ENCODE results near the gene PLXNA2. TPM values are rescaled to one million over a fixed set of nuclear protein-coding genes. Genes with fewer than 3 reads are reported as not detected.

PLXNA2 gene
- total and polyA plus RNA-seq, 2 donors (not counting 3 experiments of a cell fraction or from before 2014, with no cell fraction given), result 42.6 to 229 TPM

GRCh38 chr1:208051651-208052050, 192.5 kb downstream of the PLXNA2 start:
- BruUV-seq (replicated peaks), result no TSS peak
- Histone ChIP-seq H3K79me2 (ENCODE audit: control insufficient read depth, insufficient read depth, low read length) (no peaks in the 10 kb centered on the region), H3K9me1 (replicated peaks; ENCODE audit: control insufficient read depth, extremely low read depth, insufficient read depth, low read length) (no peaks in the 10 kb centered on the region), H3K4me1 (ENCODE audit: control insufficient read depth, extremely low read depth, insufficient read depth, low read length) (no peaks in the 10 kb centered on the region), H4K20me1 (replicated peaks; ENCODE audit: control insufficient read depth, extremely low read depth, insufficient read depth, low read length) (no peaks in the 10 kb centered on the region), H3K4me3 (replicated peaks in 1 of 3; ENCODE audit: insufficient read depth in 1 of 3, low read depth in 1 of 3, low read length in 3 of 3) (no peak overlapping the region), H2AFZ (ENCODE audit: low read depth, low read length) (no peak overlapping the region), H3K4me2 (ENCODE audit: insufficient read depth, low read length) (no peak overlapping the region), H3K27ac (ENCODE audit: insufficient read depth, low read depth, low read length) (no peak overlapping the region), H3K9ac (replicated peaks; ENCODE audit: extremely low read depth, insufficient read depth, low read length) (no peak overlapping the region), H3K27me3 (ENCODE audit: control insufficient read depth in 2 of 2, insufficient read depth in 2 of 2, low read length in 2 of 2) (no peaks in the 10 kb centered on the region), H3K9me3 (replicated peaks; ENCODE audit: control insufficient read depth, insufficient read depth, low read length) (no peaks in the 10 kb centered on the region), H3K36me3 (ENCODE audit: control insufficient read depth in 2 of 2, extremely low read depth in 1 of 2, insufficient read depth in 2 of 2, low read length in 2 of 2) (peaks cover 44 to 64% of the 10 kb centered on the region in 2 experiments)
- intact Hi-C loops (cut with micrococcal nuclease) (no loop called here), dilution Hi-C loops (cut with MboI; ENCODE audit: extremely low pct_ligation_motif_present, low sequenced_read_pairs) (no loop called here)
- POLR2A ChIA-PET, result no interaction called here
- DNase-seq (ENCODE audit: low read depth, low spot score) (no peak), FAIRE-seq (no peak)
- TF ChIP-seq MYC (IDR thresholded peaks at IDR 0.05; ENCODE audit: low read depth, low read length) (no peak), MAX (IDR thresholded peaks at IDR 0.05; ENCODE audit: insufficient read depth, insufficient read length) (no peak), POLR2A (IDR thresholded peaks at IDR 0.05; ENCODE audit: low read depth, low read length) (no peak), EZH2 (IDR thresholded peaks at IDR 0.05; ENCODE audit: borderline replicate concordance, low read depth, low read length, severe bottlenecking) (no peak), POLR2AphosphoS5 (IDR thresholded peaks at IDR 0.05; ENCODE audit: insufficient read depth, low read depth, low read length) (no peak), JUN (IDR thresholded peaks at IDR 0.05; ENCODE audit: borderline replicate concordance, insufficient read depth, insufficient read length, low read depth) (no peak), CTCF (IDR thresholded peaks at IDR 0.05; ENCODE audit: extremely low read depth in 1 of 2, insufficient read depth in 1 of 2, low read depth in 1 of 2, low read length in 2 of 2) (no peak), FOS (IDR thresholded peaks at IDR 0.05; ENCODE audit: borderline replicate concordance, insufficient read depth, low read length) (no peak), GATA2 (IDR thresholded peaks at IDR 0.05; ENCODE audit: insufficient read depth, insufficient read length, low read depth, low read length) (no peak)
- CTCF ChIA-PET, result no interaction called here
